ENCODE results near the gene KRT81.

The KRT81 gene

DNA sequence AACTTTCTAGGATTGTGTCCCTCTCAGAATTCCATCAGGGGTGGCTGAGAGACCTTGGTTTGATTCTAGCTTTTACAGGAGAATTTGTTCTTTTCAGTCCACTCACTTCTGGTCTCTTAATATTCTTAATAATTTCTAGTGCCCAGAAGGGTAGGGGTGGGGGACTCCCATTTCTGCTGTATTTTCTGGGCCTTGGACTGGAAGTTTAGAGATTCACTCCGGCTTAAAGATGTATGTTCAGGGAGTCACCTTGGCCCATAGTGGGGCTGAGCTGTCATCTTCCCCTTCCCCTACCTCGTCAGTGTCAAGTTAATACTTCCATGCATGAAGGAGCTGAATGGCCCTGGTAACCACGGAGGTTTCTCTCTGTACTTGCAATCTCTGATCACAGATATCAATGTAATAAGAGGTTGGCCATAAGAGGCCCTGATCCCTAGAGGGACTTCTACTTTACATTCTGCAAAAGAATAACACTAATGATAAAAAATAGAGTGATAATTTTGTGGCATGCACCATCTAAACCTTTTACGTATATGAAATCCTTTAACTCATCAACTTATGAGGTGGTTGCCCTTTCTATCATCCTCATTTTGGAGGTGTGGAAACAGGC lies 6.7 kb downstream of the KRT81 start:
- no peaks in the 10 kb centered on the region for H3K9me2 ChIP-seq (replicated peaks; ENCODE audit: control insufficient read depth, low read length)
- H4K20me1 ChIP-seq (ENCODE audit: control insufficient read depth, insufficient read depth, low read depth, low read length), result no peaks in the 10 kb centered on the region
- H3K4me2 ChIP-seq (ENCODE audit: low read length), result no peak overlapping the region
- no peaks in the 10 kb centered on the region for H3K79me2 ChIP-seq (ENCODE audit: control insufficient read depth, low read length)
- H3K9me3 ChIP-seq (ENCODE audit: control insufficient read depth, insufficient read depth, low read length), result no peaks in the 10 kb centered on the region
- H3F3A ChIP-seq (ENCODE audit: control insufficient read depth, insufficient read depth), result no peaks in the 10 kb centered on the region
- no peak for TF ChIP-seq EZH2phosphoT487 (IDR thresholded peaks at IDR 0.05; ENCODE audit: borderline replicate concordance, low read length)
- TF ChIP-seq, protein P1, sequence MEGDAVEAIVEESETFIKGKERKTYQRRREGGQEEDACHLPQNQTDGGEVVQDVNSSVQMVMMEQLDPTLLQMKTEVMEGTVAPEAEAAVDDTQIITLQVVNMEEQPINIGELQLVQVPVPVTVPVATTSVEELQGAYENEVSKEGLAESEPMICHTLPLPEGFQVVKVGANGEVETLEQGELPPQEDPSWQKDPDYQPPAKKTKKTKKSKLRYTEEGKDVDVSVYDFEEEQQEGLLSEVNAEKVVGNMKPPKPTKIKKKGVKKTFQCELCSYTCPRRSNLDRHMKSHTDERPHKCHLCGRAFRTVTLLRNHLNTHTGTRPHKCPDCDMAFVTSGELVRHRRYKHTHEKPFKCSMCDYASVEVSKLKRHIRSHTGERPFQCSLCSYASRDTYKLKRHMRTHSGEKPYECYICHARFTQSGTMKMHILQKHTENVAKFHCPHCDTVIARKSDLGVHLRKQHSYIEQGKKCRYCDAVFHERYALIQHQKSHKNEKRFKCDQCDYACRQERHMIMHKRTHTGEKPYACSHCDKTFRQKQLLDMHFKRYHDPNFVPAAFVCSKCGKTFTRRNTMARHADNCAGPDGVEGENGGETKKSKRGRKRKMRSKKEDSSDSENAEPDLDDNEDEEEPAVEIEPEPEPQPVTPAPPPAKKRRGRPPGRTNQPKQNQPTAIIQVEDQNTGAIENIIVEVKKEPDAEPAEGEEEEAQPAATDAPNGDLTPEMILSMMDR (IDR thresholded peaks at IDR 0.05; ENCODE audit: low read depth, low read length, poor library complexity, severe bottlenecking), result no peak
- H3K4me1 ChIP-seq (ENCODE audit: control insufficient read depth, low read length), result 0 out of 2 replicates have a peak, but pooled peaks cover 3% of the 10 kb centered on the region
- no peak overlapping the region for H3K4me3 ChIP-seq (ENCODE audit: low read length)
- no peaks in the 10 kb centered on the region for H3K27me3 ChIP-seq (ENCODE audit: control insufficient read depth, low read length)
- no peak overlapping the region for H3K27ac ChIP-seq (ENCODE audit: low read depth, low read length)
- H3K36me3 ChIP-seq (ENCODE audit: control insufficient read depth, low read length), result no peaks in the 10 kb centered on the region

DNA sequence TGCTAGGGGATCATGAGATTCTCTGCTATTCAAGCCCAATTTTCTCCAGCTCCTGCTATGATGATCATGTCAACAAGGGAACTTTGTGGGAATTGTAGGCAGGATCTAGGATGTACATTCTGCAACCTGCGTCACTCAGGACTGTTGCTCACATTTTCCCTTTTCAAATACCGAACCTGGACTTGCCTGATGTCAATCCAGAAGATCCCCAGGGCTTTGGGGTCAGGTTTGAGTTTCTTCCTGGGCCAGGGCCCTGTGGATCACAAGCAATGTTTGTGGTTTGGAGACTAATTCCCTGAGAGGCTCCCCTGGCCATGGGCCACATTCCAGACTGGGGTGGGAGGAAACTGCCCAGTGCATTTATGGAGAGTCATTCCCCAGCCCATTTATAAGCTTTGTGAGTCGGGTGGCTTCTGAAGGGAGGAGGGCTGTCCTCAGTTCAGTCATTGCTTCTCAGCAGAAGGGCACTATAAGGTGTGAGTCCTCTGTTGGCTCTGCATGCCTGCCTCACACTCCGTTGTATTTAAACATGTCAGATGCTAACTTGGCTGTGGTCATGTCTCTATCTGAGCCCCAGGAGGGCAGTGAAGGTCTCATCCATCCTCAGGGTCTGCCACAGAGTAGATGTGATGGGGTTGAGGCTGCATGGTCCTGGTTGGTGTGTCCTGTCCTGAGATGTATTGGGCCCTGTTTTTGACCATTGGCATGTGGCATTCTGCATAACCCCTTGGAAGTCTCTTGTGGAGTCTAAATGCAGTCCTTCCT lies 10.4 kb downstream of the KRT81 start:
- Histone ChIP-seq H3K9me2 (replicated peaks; ENCODE audit: control insufficient read depth, low read length) (no peaks in the 10 kb centered on the region), H3K27ac (ENCODE audit: low read depth, low read length) (no peak overlapping the region), H3K4me1 (ENCODE audit: control insufficient read depth, low read length) (no peaks in the 10 kb centered on the region), H3K9me3 (ENCODE audit: control insufficient read depth, insufficient read depth, low read length) (no peaks in the 10 kb centered on the region), H3K4me2 (ENCODE audit: low read length) (no peak overlapping the region), H3F3A (ENCODE audit: control insufficient read depth, insufficient read depth) (no peaks in the 10 kb centered on the region), H3K27me3 (ENCODE audit: control insufficient read depth, low read length) (peaks cover 10% of the 10 kb centered on the region; the same call in 1 of the 2 replicates), H3K4me3 (ENCODE audit: low read length) (no peak overlapping the region), H3K36me3 (ENCODE audit: control insufficient read depth, low read length) (no peaks in the 10 kb centered on the region), H3K79me2 (ENCODE audit: control insufficient read depth, low read length) (no peaks in the 10 kb centered on the region), H4K20me1 (ENCODE audit: control insufficient read depth, insufficient read depth, low read depth, low read length) (no peaks in the 10 kb centered on the region)
- TF ChIP-seq, protein P1 (IDR thresholded peaks at IDR 0.05; ENCODE audit: low read depth, low read length, poor library complexity, severe bottlenecking), result no peak
- no peak for TF ChIP-seq EZH2phosphoT487 (IDR thresholded peaks at IDR 0.05; ENCODE audit: borderline replicate concordance, low read length)

- H3K9me3 ChIP-seq (ENCODE audit: control insufficient read depth, insufficient read depth, low read length), result no peaks in the 10 kb centered on the region
- H3K27me3 ChIP-seq (ENCODE audit: control insufficient read depth, low read length), result peaks cover 10% of the 10 kb centered on the region; the same call in 1 of the 2 replicates
- no peaks in the 10 kb centered on the region for H4K20me1 ChIP-seq (ENCODE audit: control insufficient read depth, insufficient read depth, low read depth, low read length)
- H3K27ac ChIP-seq (ENCODE audit: low read depth, low read length), result no peak overlapping the region
- H3K4me2 ChIP-seq (ENCODE audit: low read length), result no peak overlapping the region
- no peak for TF ChIP-seq EZH2phosphoT487 (IDR thresholded peaks at IDR 0.05; ENCODE audit: borderline replicate concordance, low read length)
- TF ChIP-seq, protein P1 (IDR thresholded peaks at IDR 0.05; ENCODE audit: low read depth, low read length, poor library complexity, severe bottlenecking), result no peak
- no peaks in the 10 kb centered on the region for H3K4me1 ChIP-seq (ENCODE audit: control insufficient read depth, low read length)
- H3F3A ChIP-seq (ENCODE audit: control insufficient read depth, insufficient read depth), result no peaks in the 10 kb centered on the region
- no peaks in the 10 kb centered on the region for H3K36me3 ChIP-seq (ENCODE audit: control insufficient read depth, low read length)
- H3K79me2 ChIP-seq (ENCODE audit: control insufficient read depth, low read length), result no peaks in the 10 kb centered on the region
- no peaks in the 10 kb centered on the region for H3K9me2 ChIP-seq (replicated peaks; ENCODE audit: control insufficient read depth, low read length)
- H3K4me3 ChIP-seq (ENCODE audit: low read length), result no peak overlapping the region
These were observed 11.0 kb downstream of the KRT81 start for GRCh38 chr12:52280319-52280795.

Measured in DOHH2 (cell line).